Activated gamma-delta T cell treated with anti-CD3 and anti-CD28 coated beads, Interleukin-2, amount 50 U/mL, for 16 hours (primary cell): ENCODE data around the gene HOXA2.

Experiments used
- DNase-seq: peaks from one replicate; pipeline ENCODE4 v3.0.0-alpha.2; 2020; ENCODE audit warnings: low read depth

The HOXA2 gene

DNA sequence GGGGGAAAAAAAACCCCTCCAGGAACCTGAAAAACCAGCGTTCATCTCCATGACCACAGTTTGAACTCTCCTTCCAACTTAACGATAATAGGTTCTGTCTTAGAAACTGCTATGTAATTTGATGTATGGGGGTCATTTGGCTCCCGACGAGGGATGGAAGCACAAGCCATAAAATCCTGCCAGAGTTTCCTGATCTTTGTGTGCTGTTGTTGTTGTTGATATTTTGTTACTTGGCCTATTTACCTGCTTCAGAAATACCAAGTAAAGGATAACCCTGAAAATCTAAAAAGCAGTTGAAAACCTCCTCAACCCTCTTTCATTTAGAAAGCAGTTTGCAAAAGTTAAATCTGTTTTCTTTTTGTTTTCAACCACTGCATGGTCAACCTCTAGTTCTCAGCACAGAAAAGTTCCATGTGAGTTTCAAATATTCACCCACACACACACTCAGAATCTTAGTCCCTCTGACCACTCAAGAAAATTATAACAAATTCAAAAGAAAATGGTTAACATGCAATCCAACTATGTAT is 9.3 kb upstream of the HOXA2 start:
- no peak for DNase-seq

DNA sequence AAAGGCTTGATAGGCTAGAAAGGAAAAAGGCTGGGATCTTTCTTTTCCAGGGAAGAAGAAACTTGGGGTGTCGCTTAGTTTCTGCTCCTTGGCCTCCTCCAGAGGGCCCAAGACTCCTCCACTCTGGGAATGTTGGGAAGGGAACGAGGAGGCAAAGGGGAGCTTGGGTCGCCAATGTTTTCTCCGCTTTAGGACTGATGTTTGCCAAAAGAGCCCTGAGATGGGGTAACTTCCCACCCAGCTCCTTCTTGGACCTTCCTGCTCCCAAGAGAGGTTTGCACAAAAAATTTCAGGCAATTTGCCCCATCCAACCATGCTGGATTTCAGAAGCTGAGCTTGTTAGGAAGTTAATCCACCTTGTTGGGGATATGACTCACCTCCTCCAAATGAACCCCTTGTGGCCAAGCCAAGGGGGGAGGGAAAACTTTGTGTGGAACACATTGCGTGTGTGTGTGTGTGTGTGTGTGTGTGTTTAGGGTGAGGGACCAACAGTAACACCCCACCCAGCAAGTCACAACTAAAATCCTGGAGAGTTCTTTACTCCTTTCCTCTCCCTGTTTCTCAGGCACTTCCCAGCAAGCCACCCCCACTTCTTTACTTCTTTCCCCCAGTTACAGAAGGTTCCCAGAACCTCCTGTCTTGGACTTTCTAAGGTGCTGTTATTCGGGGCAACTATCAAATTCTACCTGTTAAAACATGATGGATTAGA is 8.7 kb upstream of the HOXA2 start:
- DNase-seq = no peak

DNA sequence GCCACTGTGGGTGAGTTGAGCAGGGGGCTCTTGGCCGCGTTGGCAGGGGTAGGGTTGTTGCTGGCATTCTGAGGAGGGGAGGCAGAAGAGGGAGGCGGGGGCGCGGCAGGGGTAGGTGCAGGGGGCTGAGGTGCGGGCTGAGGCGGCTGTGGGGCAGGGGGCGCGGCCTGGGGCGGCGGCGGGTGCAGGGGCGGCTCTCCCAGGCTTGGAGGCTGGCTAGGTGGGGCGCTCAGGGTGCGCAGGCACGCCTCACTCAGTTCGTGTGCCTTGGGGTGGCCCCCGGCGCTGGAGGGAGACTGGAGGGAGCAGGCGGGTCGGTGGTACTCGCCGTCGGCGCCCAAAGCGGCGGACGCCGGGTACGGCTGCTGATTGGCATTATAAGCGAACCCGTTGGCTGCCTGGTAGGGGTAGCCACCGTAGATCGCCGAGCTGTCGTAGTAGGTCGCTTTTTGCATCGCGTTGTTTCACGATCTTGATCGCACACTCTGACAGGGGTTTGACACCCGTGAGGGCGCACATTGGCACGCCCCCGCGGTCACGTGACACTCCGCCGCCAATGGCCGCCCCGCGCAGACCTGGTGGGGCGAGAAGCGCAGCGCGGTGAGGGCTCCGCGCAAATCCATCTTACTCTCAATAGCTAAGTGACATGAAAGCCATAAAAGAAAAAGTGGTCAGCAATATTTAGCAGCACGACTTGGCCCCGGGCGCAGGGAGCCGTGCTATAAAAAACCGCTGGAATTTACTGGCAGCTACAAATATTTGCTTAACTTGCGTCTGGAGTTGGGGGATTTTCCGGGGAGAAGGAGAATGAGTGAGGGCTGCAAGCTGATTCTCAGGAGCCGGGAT is 7.9 kb upstream of the HOXA2 start:
- no peak for DNase-seq

DNA sequence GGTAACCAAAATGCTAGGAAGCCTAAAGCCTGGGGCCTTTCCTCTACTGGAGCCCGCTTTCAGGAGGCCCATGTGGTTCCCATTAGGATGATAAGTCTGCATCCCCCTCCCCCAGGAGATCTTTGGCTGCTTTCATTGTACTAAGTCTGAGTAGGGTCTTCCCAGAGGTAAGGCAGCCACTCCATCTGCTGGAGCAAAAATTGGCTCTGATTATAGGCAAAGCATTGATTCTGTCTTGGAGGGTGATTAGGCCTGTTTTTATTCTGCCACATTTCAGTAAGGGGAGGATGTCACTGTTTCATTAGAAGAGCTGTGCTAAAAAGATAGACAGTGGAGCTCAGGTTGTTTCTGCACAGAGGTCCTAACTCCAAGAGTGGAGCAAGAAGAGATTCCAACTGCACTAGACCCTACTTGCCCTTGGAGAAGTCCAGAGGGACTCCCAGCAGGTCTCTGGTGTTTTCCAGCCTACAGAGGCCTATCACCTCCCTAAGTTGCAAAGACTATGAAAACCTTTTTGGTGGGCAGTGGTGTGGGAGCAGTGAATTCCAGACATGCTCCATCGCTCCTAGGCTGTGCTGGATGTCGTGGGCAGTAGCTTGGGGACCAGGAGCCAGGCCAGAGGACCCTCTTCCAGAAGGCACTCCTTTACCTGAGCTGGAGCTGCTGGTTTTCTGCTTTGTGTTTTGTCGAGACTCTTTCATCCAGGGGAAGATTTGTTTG is 7.1 kb upstream of the HOXA2 start:
- no peak for DNase-seq

DNA sequence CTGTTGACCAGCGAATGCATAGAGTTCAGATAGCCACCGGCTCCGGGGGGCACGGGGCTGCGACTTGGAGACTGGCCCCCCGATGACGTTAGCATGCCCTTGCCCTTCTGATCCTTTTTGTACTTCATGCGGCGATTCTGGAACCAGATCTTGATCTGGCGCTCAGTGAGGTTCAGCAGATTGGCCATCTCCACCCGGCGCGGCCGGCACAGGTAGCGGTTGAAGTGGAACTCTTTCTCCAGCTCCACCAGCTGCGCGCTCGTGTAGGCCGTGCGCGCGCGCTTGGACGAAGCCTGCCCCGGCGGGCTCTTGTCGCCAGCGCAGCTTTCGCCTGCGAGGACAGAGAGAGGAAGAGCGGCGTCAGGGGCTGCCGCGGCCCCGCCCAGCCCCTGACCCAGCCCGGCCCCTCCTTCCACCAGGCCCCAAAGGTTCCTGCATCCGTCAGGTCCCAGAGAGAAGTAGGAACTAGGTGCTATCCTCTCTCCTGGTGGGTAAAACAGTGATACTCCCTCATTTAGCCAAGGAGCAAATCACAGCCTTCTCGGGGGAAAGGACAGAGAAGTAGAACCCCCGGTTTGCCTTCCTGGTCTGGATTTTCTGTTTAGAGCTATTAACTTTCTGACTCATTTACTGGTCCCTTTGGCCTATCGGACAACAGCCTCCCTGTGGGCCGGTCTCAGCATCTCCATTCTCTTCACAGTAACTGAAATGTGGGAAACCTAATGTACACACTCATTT is 6.1 kb upstream of the HOXA2 start:
- no peak for DNase-seq

DNA sequence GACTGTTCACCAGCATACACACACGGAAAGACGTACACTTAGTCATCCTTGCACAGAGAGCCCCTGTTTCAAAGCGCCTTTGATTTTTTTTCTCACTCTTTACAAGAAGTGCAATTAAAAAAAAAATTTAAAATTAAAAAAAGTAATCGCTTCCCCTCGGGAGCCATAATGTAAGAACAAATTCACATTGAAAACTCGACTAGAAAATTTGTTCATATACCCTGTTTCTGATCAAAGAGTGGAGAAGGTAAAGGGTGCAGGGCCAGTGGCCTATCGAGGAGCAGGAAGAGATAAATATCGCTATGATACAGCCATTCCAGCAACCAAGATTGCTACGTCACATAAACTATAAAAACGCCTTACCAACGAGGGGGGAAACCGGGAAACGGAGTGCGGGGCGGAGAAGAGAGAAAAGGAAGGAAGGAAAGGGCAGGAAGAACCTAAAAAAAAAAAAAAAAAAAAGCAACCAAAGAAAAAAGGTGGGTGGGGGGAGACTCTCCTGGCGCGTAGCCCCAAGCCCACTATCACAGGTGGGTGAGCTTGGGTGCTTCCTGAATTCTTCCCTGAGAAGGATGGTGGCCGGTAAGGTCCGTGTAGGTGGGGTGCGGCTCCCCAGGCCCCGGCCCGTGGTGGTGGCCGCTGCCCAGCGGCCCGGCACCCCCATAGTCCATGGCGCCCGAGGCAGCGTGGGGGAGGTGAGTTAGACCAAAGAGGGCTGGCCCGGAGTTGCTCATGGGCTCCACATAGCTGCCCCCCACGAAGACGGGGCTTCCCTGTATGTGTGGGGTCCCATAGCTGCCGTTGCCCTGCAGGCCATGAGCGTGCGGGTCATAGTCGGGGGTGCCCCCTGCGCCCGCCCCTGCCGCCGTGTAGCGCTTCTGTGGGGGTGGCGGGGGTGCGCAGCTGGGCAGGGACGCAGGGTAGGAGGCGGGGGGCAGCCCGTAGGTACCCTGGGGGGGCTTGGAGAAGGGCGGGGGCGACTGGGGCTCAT is 5.2 kb upstream of the HOXA2 start:
- no peak for DNase-seq

DNA sequence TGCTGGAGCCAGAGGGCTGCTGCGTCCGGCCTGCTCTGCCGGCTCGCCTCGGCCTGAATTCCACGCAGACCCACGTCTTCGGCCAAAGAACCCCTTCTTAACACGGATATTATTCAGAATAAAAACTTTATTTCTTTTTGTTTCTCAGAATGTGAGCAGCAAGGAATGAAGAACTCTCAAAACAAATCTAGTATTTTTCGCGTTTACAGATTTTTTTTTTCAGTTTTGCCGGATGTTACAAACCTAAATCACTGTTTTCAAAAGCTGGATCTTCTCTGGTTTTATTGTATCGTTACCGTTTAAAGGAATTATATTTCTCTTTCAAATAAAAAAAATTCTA is 4.4 kb upstream of the HOXA2 start:
- DNase-seq = no peak

DNA sequence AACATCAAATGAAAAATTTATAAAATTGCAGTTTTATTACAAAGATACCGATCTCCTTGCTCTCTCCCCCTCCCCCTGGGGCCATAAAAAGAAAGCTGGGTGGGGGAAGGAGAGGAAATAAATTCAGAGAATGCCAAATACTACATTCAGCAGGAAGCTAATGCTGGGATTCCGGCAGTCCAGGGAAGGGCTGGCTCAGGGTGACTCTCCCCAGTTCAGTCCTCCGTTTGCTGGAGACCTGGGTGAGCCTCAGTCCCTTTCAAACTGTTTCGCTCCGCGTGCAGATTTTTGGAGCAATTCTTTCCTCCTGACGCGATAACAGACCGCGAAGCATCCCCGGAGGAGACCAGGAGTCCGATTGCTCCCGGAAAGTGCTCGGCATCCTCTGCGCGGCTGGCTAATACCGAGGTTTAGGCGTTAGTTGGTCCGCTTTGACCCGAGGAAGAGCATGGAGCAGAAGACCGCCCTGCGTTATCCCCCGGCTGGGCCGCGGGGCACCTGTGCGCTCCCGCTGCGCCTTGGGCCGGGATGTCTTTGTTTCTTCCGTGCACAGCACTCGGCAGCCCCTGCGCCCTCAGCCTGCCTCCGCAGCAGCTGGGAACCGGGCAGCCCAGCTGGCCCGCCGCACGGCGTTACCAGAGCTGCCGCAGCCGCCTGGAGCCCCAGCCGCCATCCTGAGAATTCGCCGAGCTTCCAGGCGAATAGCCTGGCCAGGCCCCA is 3.9 kb upstream of the HOXA2 start:
- DNase-seq = no peak

DNA sequence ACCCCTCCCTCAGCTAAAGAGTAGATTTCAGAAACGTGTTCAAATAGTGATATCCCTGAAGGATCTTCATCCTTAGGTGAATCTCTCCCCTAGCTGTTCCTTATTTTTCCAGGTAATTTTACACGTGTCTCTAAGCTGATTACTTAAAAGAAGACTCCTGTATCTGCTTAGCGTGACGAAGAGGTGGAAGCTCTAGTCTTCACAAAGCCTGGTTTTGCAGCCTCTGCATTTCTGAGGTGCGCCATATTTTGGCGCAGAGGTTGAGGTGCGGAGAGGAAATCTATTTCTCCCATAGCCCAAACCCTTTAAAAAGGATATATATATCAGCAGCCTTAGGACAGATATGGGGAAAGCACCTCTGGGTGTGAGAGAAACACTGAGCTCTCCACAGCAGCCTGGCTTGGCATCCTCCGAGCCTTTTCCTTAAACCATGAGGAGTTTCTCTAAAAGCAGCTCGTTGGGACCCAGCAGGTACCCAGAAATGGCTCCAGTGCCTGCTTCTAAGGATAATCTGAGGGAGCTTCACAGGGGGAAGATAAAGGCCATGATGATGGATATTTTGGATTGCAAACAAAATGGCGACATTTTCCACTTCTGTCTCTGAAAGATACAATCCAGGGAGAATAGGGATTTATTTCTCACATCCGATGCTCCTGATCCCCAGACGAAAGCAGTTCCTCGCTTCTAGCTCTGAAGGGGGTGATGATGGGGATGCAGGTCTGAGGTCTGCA is 3.0 kb upstream of the HOXA2 start:
- no peak for DNase-seq

DNA sequence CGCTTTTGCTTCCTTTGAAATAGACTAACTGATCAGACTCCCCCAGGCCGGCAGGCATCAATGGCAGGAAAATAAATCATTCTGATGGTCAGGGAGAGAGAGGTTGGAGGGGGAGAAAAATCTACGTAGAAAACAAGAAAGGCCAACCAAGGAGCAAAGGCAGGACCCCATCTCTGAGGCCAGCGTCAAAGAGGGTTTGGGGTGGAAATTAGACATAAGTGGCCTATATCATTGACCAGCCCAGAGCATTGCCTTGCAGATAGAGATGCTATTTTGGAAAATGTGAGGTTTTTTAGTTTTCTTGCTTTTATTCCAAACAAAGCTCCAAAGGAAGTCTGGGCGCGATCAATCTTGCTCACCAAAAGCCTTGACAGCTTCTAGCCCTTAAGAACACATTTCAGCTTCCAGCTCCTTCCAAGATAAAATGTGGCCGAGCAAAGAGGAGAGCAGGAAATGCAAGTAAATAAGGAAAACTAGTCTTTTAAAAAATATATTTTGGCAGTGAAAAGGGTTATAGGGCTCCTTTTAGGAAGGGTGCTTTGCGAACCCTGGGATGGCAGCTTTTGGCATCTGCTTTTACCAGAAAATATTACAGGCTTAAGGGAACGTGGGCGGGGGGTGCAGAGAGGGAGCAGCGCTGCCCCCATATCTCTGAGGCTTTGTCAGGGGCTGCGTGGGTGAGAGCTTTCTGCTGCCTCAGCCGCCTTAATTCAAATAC is 2.0 kb upstream of the HOXA2 start:
- DNase-seq = no peak

DNA sequence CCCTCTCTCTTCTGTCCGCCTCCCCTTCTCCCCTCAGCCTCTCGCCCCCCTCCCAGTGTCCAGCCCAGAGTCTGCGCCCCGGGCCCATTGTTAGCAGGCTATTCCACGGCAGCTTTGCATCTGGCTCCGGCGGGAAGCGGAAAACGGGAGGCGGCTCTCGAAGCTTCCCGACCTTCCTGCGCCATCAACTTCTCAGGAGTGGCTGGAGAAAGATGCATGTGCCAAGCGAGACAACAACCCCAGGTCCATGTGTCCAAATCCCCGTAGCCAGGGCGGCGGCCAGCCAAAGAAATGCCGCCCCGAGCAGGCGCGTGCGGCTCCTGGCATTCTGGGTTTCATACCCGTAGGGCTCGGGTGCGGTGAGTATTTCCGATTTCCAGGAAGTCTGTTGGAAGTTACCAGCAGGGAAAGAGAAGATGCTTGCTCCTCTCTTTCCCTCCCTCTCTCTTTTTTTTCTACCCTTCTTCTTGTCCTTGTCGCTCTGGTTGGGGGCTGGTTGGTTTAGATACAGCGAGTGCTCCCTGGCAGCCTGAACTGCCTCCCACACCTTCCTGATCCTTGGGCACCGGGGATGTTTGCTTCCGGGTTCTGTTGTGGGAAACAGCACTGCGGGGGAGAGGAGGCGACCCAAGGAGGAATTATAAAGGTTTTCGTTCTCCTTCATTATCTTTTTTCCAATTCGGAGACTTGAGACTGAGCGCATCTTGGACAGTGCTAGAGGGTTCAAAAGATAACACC is 1.2 kb upstream of the HOXA2 start:
- no peak for DNase-seq

DNA sequence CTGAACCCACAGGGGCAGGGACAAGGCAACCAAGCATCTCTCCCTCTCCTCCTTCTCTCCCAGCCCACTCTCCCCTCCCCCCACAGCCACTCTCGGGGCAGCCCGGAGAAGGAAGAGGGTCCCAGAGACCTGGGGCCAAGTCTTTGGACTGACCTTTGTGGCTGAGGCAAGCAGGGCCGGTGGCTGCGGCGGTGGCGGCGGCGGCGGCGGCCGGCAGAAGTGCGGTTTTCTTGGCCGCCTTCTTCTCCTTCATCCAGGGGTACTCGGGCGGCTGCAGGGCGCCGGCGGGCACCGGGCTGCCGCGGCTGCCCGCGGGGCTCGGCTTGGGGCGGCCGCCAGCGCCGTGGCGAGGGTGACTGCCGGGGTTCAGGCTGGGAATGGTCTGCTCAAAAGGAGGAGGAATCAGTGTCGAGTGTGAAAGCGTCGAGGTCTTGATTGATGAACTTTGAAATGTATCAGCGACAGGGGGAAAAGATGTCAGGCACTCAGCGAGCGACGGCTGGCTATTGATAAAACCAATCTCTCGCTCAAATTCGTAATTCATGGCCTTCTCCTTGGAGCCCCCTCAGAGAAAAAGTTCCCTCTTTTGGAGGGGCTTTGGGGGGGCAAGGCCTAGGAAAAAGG is 414 bp downstream of the HOXA2 start:
- no peak for DNase-seq

DNA sequence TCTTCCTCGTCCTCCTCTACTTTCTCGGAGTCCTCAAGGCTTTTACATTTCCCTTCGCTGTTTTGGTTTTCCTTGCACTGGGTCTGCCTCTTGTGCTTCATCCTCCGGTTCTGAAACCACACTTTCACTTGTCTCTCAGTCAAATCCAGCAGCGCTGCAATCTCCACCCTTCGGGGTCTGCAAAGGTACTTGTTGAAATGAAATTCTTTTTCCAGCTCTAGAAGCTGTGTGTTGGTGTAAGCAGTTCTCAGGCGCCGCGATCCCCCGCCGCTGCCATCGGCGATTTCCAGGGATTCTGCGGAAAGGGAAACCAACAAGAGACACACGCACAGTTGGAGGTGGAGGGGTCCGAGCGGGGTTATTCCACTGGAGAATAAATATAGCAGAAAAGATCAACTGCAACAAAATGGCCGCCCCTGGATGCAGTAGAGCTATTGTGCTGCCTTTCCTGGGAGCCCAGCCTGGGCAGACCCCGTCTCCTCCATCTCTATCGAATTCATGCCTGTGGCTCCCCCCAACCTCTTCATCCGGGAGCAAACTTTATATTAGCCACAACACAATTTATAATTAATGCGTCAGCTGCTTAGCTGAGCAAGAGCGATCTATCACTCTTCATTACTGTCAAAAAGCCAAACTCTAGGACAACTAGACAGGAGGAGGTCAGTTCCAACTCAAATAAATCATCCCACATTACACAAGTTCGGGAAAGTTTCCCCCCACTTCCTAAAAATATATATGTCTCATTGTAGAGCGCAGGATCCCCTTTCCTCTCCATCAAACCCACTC is 1.1 kb downstream of the HOXA2 start:
- DNase-seq = no peak

DNA sequence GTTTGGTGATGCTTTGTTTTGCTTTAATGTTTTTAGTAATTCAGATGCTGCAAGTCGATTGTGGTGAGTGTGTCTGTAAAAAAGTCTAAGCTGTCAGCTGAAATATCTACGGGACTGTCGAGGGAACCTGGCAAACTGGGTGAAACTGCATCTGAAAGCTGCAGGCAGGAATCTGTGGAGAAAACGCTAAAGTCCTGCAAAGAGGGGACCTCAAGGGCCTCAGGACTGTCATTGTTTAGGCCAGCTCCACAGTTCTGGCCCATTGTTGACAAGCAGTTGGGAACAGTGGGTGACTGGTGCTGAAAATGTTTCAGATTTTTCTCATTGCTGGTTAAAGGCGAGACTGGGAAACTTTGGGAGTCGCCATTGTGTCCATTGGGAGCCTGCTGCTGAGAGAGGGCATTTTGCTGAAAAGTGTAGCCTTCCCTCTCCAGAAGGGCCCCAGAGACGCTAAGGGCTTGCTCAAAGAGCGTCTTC is 1.8 kb downstream of the HOXA2 start:
- DNase-seq = no peak

DNA sequence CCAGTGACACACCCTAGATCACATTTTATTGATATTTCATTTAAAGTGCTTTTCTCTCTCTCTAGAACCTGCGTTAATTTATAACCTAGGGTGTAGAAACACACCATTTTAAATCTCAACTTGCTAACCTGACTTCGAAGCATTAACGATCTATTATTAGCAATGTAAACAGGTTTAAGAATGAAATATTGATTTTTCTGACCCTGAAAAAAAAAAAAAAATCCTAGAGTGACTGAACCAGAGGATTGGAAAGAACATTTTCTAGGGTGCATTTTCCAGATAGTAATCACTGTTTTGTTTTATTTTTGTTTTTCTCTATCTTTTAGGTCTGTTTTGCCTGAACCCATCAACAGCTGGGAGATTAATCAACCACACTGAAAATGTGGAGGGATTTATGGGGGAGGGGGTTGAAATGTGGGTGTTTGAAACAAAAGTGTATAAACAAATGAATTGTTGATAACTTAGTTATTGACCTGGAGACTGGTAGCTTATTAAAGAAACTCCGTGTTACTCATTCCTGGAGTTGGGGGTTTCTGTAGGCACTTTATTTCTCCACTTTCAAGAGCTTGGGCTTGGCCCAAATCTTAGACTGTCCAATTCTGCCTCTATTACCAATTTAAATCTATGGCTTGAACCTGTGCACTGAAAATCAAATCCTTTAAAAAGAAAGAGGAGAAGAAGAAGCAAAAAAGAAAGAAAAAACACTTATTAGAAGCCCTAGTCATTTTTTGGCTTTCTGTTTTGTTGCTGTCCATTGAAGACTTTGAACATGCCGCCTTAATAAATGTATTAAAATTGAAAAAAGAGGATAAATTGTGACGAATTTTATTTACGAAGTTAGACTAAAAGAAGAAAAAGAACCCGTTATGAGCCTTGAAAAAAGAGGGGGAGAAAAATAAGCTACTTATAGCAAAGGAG is 2.8 kb downstream of the HOXA2 start:
- DNase-seq = no peak
